ENCODE results near the gene DHRS13. TPM values are rescaled to one million over a fixed set of nuclear protein-coding genes. Genes with fewer than 3 reads are reported as not detected.

Gene DHRS13
- polyA plus RNA-seq, 1 experiment, result 2.8 TPM

GRCh38 chr17:28875848-28876550 is 26.9 kb downstream of the DHRS13 start:
- no peak for TF ChIP-seq CTCF (IDR thresholded peaks at IDR 0.05; ENCODE audit: insufficient read depth, low read depth, low read length)
- POLR2A ChIA-PET, result no interaction called here
- Histone ChIP-seq H3K36me3 (ENCODE audit: control insufficient read depth, insufficient read depth, low read length) (peaks cover 20% of the 10 kb centered on the region), H3K27me3 (ENCODE audit: control insufficient read depth, insufficient read depth, low read length) (no peaks in the 10 kb centered on the region), H3K4me3 (ENCODE audit: low read depth, low read length) (no peak overlapping the region)
- no peak for DNase-seq (ENCODE audit: low read depth)
- CTCF ChIA-PET, result no interaction called here

GRCh38 chr17:28874750-28875149 is 28.1 kb downstream of the DHRS13 start:
- CTCF ChIA-PET, result interaction anchor here (0.7 kb wide), 1 partner anchor 1279 kb away, joined by 4 read pairs; no protein-coding TSS in a partner anchor
- peaks cover 10% of the 10 kb centered on the region; the same call in 1 of the 2 replicates for H3K36me3 ChIP-seq (ENCODE audit: control insufficient read depth, insufficient read depth, low read length)
- POLR2A ChIA-PET, result no interaction called here
- no peaks in the 10 kb centered on the region for H3K27me3 ChIP-seq (ENCODE audit: control insufficient read depth, insufficient read depth, low read length)
- DNase-seq (ENCODE audit: low read depth), result no peak
- no peak overlapping the region for H3K4me3 ChIP-seq (ENCODE audit: low read depth, low read length)
- TF ChIP-seq CTCF (IDR thresholded peaks at IDR 0.05; ENCODE audit: insufficient read depth, low read depth, low read length), result no peak

GRCh38 chr17:28873839-28874238 is 29.0 kb downstream of the DHRS13 start:
- Histone ChIP-seq H3K36me3 (ENCODE audit: control insufficient read depth, insufficient read depth, low read length) (peaks cover 2% of the 10 kb centered on the region; the same call in 1 of the 2 replicates), H3K27me3 (ENCODE audit: control insufficient read depth, insufficient read depth, low read length) (no peaks in the 10 kb centered on the region), H3K4me3 (ENCODE audit: low read depth, low read length) (no peak overlapping the region)
- no peak for DNase-seq (ENCODE audit: low read depth)
- ChIA-PET POLR2A (no interaction called here), CTCF (no interaction called here)
- TF ChIP-seq CTCF (IDR thresholded peaks at IDR 0.05; ENCODE audit: insufficient read depth, low read depth, low read length), result no peak

- Histone ChIP-seq H3K27me3 (ENCODE audit: control insufficient read depth, insufficient read depth, low read length) (no peaks in the 10 kb centered on the region), H3K4me3 (ENCODE audit: low read depth, low read length) (no peak overlapping the region), H3K36me3 (ENCODE audit: control insufficient read depth, insufficient read depth, low read length) (no peaks in the 10 kb centered on the region)
- POLR2A ChIA-PET, result no interaction called here
- CTCF ChIA-PET, result interaction anchor here (1.0 to 2.2 kb wide), 3 partner anchors 110 to 225 kb away, joined by 3 to 6 read pairs (median 3); partner anchors contain the start of gene TLCD1
- no peak for DNase-seq (ENCODE audit: low read depth)
- TF ChIP-seq CTCF (IDR thresholded peaks at IDR 0.05; ENCODE audit: insufficient read depth, low read depth, low read length), result no peak
These were observed 31.8 kb downstream of the DHRS13 start for GRCh38 chr17:28871056-28871579.

GRCh38 chr17:28867276-28867675 is 35.6 kb downstream of the DHRS13 start:
- POLR2A ChIA-PET, result no interaction called here
- TF ChIP-seq CTCF (IDR thresholded peaks at IDR 0.05; ENCODE audit: insufficient read depth, low read depth, low read length), result no peak

More at GRCh38 chr17:28867276-28867675, 35.6 kb downstream of the DHRS13 start:
- Histone ChIP-seq H3K27me3 (ENCODE audit: control insufficient read depth, insufficient read depth, low read length) (no peaks in the 10 kb centered on the region), H3K4me3 (ENCODE audit: low read depth, low read length) (no peak overlapping the region), H3K36me3 (ENCODE audit: control insufficient read depth, insufficient read depth, low read length) (no peaks in the 10 kb centered on the region)
- DNase-seq (ENCODE audit: low read depth), result no peak
- CTCF ChIA-PET, result interaction anchor here (0.9 kb wide), 1 partner anchor 103 kb away, joined by 4 read pairs; no protein-coding TSS in a partner anchor
